ENCODE measurements around the gene NDOR1. TPM values are rescaled to one million over a fixed set of nuclear protein-coding genes. Genes with fewer than 3 reads are reported as not detected.

The NDOR1 gene
- total RNA-seq, 6 experiments from 2014 or later: 13.1 to 17.3 (median 16.6) TPM

- no peak for TF ChIP-seq CTCF (IDR thresholded peaks at IDR 0.05)
- no peak overlapping the region for H3K4me3 Mint-ChIP-seq
- no peak for DNase-seq
Observed at GRCh38 chr9:137191245-137191644, 14.3 kb upstream of the NDOR1 start.

GRCh38 chr9:137191691-137192447 is 13.6 kb upstream of the NDOR1 start:
- H3K4me1 Mint-ChIP-seq (ENCODE audit: low read depth): peaks cover 26% of the 10 kb centered on the region
- peaks cover 1% of the 10 kb centered on the region for H3K27me3 Mint-ChIP-seq (ENCODE audit: insufficient read depth)
- H3K4me3 Mint-ChIP-seq: no peak overlapping the region
- no peak overlapping the region; the same call in 1 of the 2 replicates for H3K27ac Mint-ChIP-seq
- H3K36me3 Mint-ChIP-seq (ENCODE audit: low read depth): no peaks in the 10 kb centered on the region; the same call in none of the 2 replicates
- DNase-seq: no peak
- no peak for TF ChIP-seq CTCF (IDR thresholded peaks at IDR 0.05)
- H3K9me3 Mint-ChIP-seq: no peaks in the 10 kb centered on the region

More at GRCh38 chr9:137191245-137191644, 14.3 kb upstream of the NDOR1 start:
- no peaks in the 10 kb centered on the region for H3K9me3 Mint-ChIP-seq
- H3K36me3 Mint-ChIP-seq (ENCODE audit: low read depth): no peaks in the 10 kb centered on the region; the same call in none of the 2 replicates
- H3K4me1 Mint-ChIP-seq (ENCODE audit: low read depth): peaks cover 32% of the 10 kb centered on the region
- no peak overlapping the region; the same call in 1 of the 2 replicates for H3K27ac Mint-ChIP-seq
- peaks cover 1% of the 10 kb centered on the region for H3K27me3 Mint-ChIP-seq (ENCODE audit: insufficient read depth)

- Mint-ChIP-seq H3K4me3 (no peak overlapping the region), H3K27ac (no peak overlapping the region; the same call in 1 of the 2 replicates), H3K4me1 (ENCODE audit: low read depth) (peaks cover 20% of the 10 kb centered on the region), H3K27me3 (ENCODE audit: insufficient read depth) (peaks cover 3% of the 10 kb centered on the region), H3K9me3 (no peaks in the 10 kb centered on the region), H3K36me3 (ENCODE audit: low read depth) (no peaks in the 10 kb centered on the region; the same call in none of the 2 replicates)
- no peak for TF ChIP-seq CTCF (IDR thresholded peaks at IDR 0.05)
- DNase-seq: no peak
Observed at GRCh38 chr9:137192448-137192780, 13.1 kb upstream of the NDOR1 start.

- Mint-ChIP-seq H3K4me3 (no peak overlapping the region), H3K27ac (no peak overlapping the region), H3K4me1 (ENCODE audit: low read depth) (peaks cover 16% of the 10 kb centered on the region), H3K36me3 (ENCODE audit: low read depth) (no peaks in the 10 kb centered on the region; the same call in none of the 2 replicates), H3K9me3 (no peaks in the 10 kb centered on the region), H3K27me3 (ENCODE audit: insufficient read depth) (peaks cover 3% of the 10 kb centered on the region)
- TF ChIP-seq CTCF (IDR thresholded peaks at IDR 0.05): no peak
- no peak for DNase-seq
Observed at GRCh38 chr9:137192859-137193258, 12.6 kb upstream of the NDOR1 start.

- H3K36me3 Mint-ChIP-seq (ENCODE audit: low read depth): no peaks in the 10 kb centered on the region; the same call in none of the 2 replicates
- H3K27me3 Mint-ChIP-seq (ENCODE audit: insufficient read depth): peaks cover 3% of the 10 kb centered on the region
- H3K4me1 Mint-ChIP-seq (ENCODE audit: low read depth): peaks cover 23% of the 10 kb centered on the region
- no peak overlapping the region for H3K4me3 Mint-ChIP-seq
- H3K9me3 Mint-ChIP-seq: no peaks in the 10 kb centered on the region
- no peak for DNase-seq
- no peak overlapping the region for H3K27ac Mint-ChIP-seq
- no peak for TF ChIP-seq CTCF (IDR thresholded peaks at IDR 0.05)
Observed at GRCh38 chr9:137193771-137194170, 11.7 kb upstream of the NDOR1 start.
